HFFc6 (cell line): ENCODE data around the gene PDE4C. TPM values are rescaled to one million over a fixed set of nuclear protein-coding genes. Genes with fewer than 3 reads are reported as not detected.
"Not testable (repeated sequence)": the region's sequence is repeated elsewhere in the genome, so short reads cannot be mapped to it uniquely, and the experiment has no call there.

ENCODE experiments used
- DNase-seq: peaks from one replicate; pipeline ENCODE4 v3.0.0-alpha.2; 2018
- H3K27ac Mint-ChIP-seq: 2 replicates; pipeline ENCODE4 v1.8.0; 2020; ENCODE audit warnings: mild to moderate bottlenecking, mixed read lengths
- H3K27me3 Mint-ChIP-seq: 2 replicates; pipeline ENCODE4 v1.8.0; 2021; ENCODE audit warnings: mild to moderate bottlenecking, moderate library complexity, mixed read lengths; ENCODE audit not compliant: insufficient read depth
- H3K36me3 Mint-ChIP-seq: 2 replicates; pipeline ENCODE4 v1.8.0; 2021; ENCODE audit warnings: low read depth, mixed read lengths
- H3K4me1 Mint-ChIP-seq: 2 replicates; pipeline ENCODE4 v1.8.0; 2020; ENCODE audit warnings: low read depth, mixed read lengths
- H3K4me3 Mint-ChIP-seq: 2 replicates; pipeline ENCODE4 v1.8.0; 2020; ENCODE audit warnings: mild to moderate bottlenecking, moderate library complexity, mixed read lengths
- H3K9me3 Mint-ChIP-seq: 2 replicates; pipeline ENCODE4 v1.8.0; 2020; ENCODE audit warnings: mild to moderate bottlenecking, mixed read lengths
- CTCF ChIP-seq: fragments of 200-600 bp; sonication (generic); IDR thresholded peaks from 2 replicates; pipeline ENCODE4 v1.5.0; 2021; ENCODE audit warnings: antibody characterized with exemption, mild to moderate bottlenecking
- total RNA-seq, 6 experiments: library from RNA; stranded (reverse); fragmentation: NEBNext Ultra II Directional; extraction: Animal tissue kit (Norgen Biotek cat#: 25700); gene quantifications; 2 replicates in 1 of 6; 3 replicates in 5 of 6; pipeline ENCODE4 v1.2.3, GENCODE V29; 2021

The PDE4C gene
- total RNA-seq, 6 experiments from 2014 or later: 0.14 TPM; not detected in 5

GRCh38 chr19:18211683-18212082 is 14.6 kb downstream of the PDE4C start:
- Mint-ChIP-seq H3K4me1 (peaks cover 42% of the 10 kb centered on the region), H3K4me3 (no peak overlapping the region), H3K27ac (no peak overlapping the region), H3K36me3 (no peaks in the 10 kb centered on the region), H3K27me3 (peaks cover 3% of the 10 kb centered on the region), H3K9me3 (no peaks in the 10 kb centered on the region)
- TF ChIP-seq CTCF: no peak
- no peak for DNase-seq

- H3K36me3 Mint-ChIP-seq, DNase-seq, H3K4me3 Mint-ChIP-seq, H3K27me3 Mint-ChIP-seq, H3K9me3 Mint-ChIP-seq, H3K27ac Mint-ChIP-seq: not testable (repeated sequence)
- H3K4me1 Mint-ChIP-seq: peaks cover 42% of the 10 kb centered on the region
Observed at GRCh38 chr19:18209912-18210311, 16.3 kb downstream of the PDE4C start.

- no peaks in the 10 kb centered on the region for H3K9me3 Mint-ChIP-seq
Observed at GRCh38 chr19:18208098-18208951, 17.9 kb downstream of the PDE4C start.

GRCh38 chr19:18206018-18206417 is 20.2 kb downstream of the PDE4C start:
- no peaks in the 10 kb centered on the region for H3K9me3 Mint-ChIP-seq
- peak overlapping the region; percentile 96 for H3K27ac Mint-ChIP-seq
- TF ChIP-seq CTCF: no peak
- H3K4me1 Mint-ChIP-seq: peaks cover 48% of the 10 kb centered on the region
- H3K4me3 Mint-ChIP-seq: no peak overlapping the region; the same call in 1 of the 2 replicates
- peaks cover 5% of the 10 kb centered on the region for H3K27me3 Mint-ChIP-seq
- no peak for DNase-seq
- peaks cover 9% of the 10 kb centered on the region; the same call in 1 of the 2 replicates for H3K36me3 Mint-ChIP-seq

More at GRCh38 chr19:18208098-18208951, 17.9 kb downstream of the PDE4C start:
- Mint-ChIP-seq H3K27me3 (peaks cover 3% of the 10 kb centered on the region), H3K27ac (peak overlapping the region; percentile 67), H3K4me1 (peaks cover 39% of the 10 kb centered on the region), H3K36me3 (no peaks in the 10 kb centered on the region), H3K4me3 (peak overlapping the region; percentile 68)
- DNase-seq: peak; percentile 74
- peak; percentile 89 for TF ChIP-seq CTCF

- peaks cover 9% of the 10 kb centered on the region; the same call in 1 of the 2 replicates for H3K36me3 Mint-ChIP-seq
- peaks cover 5% of the 10 kb centered on the region for H3K27me3 Mint-ChIP-seq
- peak overlapping the region; percentile 96 for H3K27ac Mint-ChIP-seq
- no peaks in the 10 kb centered on the region for H3K9me3 Mint-ChIP-seq
- peaks cover 45% of the 10 kb centered on the region for H3K4me1 Mint-ChIP-seq
- peak; percentile 18; the same call in 1 of the 2 replicates for TF ChIP-seq CTCF
- H3K4me3 Mint-ChIP-seq: peak overlapping the region; percentile 94
- DNase-seq: peak; percentile 50
Observed at GRCh38 chr19:18205200-18205892, 20.9 kb downstream of the PDE4C start.
